ENCODE measurements around the gene PRKG1. TPM values are rescaled to one million over a fixed set of nuclear protein-coding genes. Genes with fewer than 3 reads are reported as not detected.

The PRKG1 gene
- total and polyA plus RNA-seq, 2 of the 4 experiments (the other 2 are of a cell fraction), result 3.5 to 18.3 TPM

GRCh38 chr10:52265131-52265926 lies 1191.0 kb downstream of the PRKG1 start:
- H3K14ac ChIP-seq (replicated peaks; ENCODE audit: low read depth, low read length), result no peak overlapping the region
- POLR2A ChIA-PET (ENCODE audit: unreplicated experiment), result no interaction called here
- H3K4ac ChIP-seq (ENCODE audit: low read depth, low read length), result no peak overlapping the region
- no peak overlapping the region for H2BK120ac ChIP-seq (ENCODE audit: low read depth, low read length)
- no peak for TF ChIP-seq MAZ (IDR thresholded peaks at IDR 0.05; ENCODE audit: borderline replicate concordance, low read depth, low read length)
- no peak for TF ChIP-seq MXI1 (IDR thresholded peaks at IDR 0.05; ENCODE audit: borderline replicate concordance, low read depth, low read length)
- no peak for TF ChIP-seq CHD1 (IDR thresholded peaks at IDR 0.05; ENCODE audit: low read depth, low read length)
- dilution Hi-C loops (cut with HindIII; ENCODE audit: low sequenced_read_pairs, unreplicated experiment) (no loop called here), in situ Hi-C loops (cut with MboI; ENCODE audit: low sequenced_read_pairs) (no loop called here), intact Hi-C loops (cut with micrococcal nuclease) (no loop called here)
- no peak overlapping the region for H3K18ac ChIP-seq (ENCODE audit: low read depth, low read length)
- no peak overlapping the region for H4K5ac ChIP-seq (ENCODE audit: low read depth, low read length)
- no peaks in the 10 kb centered on the region for H3K9me3 ChIP-seq (ENCODE audit: control insufficient read depth, insufficient read depth, low read length)
- no peak overlapping the region for H2AFZ ChIP-seq (replicated peaks; ENCODE audit: low read length, poor library complexity)
- H3K79me1 ChIP-seq (ENCODE audit: low read depth in 1 of 2, low read length in 2 of 2), result no peaks in the 10 kb centered on the region
- no peak overlapping the region for H2BK15ac ChIP-seq (ENCODE audit: low read depth, low read length)
- no peak overlapping the region for H3K4me3 ChIP-seq (ENCODE audit: insufficient read depth, low read depth, low read length)
- H2AK9ac ChIP-seq (replicated peaks; ENCODE audit: low read depth, low read length, poor library complexity), result no peak overlapping the region
- H3K9me1 ChIP-seq (ENCODE audit: insufficient read depth, low read length), result no peaks in the 10 kb centered on the region
- H3K27ac ChIP-seq (ENCODE audit: insufficient read depth, low read length), result no peak overlapping the region
- H4K8ac ChIP-seq (ENCODE audit: low read depth in 2 of 2, low read length in 2 of 2), result no peak overlapping the region
- H4K20me1 ChIP-seq (ENCODE audit: insufficient read depth, low read length), result no peaks in the 10 kb centered on the region
- no peak overlapping the region for H2BK20ac ChIP-seq (ENCODE audit: low read depth, low read length)
- DNase-seq (no peak), ATAC-seq (ENCODE audit: low read depth) (no peak)
- H4K91ac ChIP-seq (ENCODE audit: insufficient read depth, low read depth, low read length), result no peak overlapping the region
- WGBS, 2 experiments (ENCODE audit: extremely low coverage in 2 of 2, insufficient read length in 1 of 2), result no CpG with 5 or more reads among the region's 3 CpGs
- H3K23ac ChIP-seq (ENCODE audit: low read depth, low read length), result no peak overlapping the region
- H3K9ac ChIP-seq (ENCODE audit: low read depth, low read length), result no peak overlapping the region
- no peak overlapping the region for H3K4me2 ChIP-seq (ENCODE audit: low read depth, low read length)
- no peaks in the 10 kb centered on the region for H3K36me3 ChIP-seq (ENCODE audit: control insufficient read depth, insufficient read depth, low read length)
- no peak overlapping the region for H2AK5ac ChIP-seq (ENCODE audit: low read depth, low read length)
- no peak overlapping the region for H3K56ac ChIP-seq (ENCODE audit: extremely low read depth, insufficient read depth, low read length)
- H3K4me1 ChIP-seq (ENCODE audit: control insufficient read depth, insufficient read depth, low read length), result no peaks in the 10 kb centered on the region
- no peak overlapping the region for H2BK5ac ChIP-seq (ENCODE audit: low read depth, low read length, poor library complexity, severe bottlenecking)
- CTCF ChIA-PET, result no interaction called here
- BruUV-seq (replicated peaks), result no TSS peak
- no peaks in the 10 kb centered on the region for H3K27me3 ChIP-seq (ENCODE audit: control insufficient read depth, insufficient read depth, low read length)
